Upper lobe of right lung (tissue), 1 donor: ENCODE results near the gene DNAJB6. TPM values are rescaled to one million over a fixed set of nuclear protein-coding genes. Genes with fewer than 3 reads are reported as not detected.

Source experiments
- ATAC-seq: fragments of 200-7000 bp; cut with Tn5 transposase; one replicate; pipeline ENCODE4 v1.9.1; 2020; ENCODE audit warnings: mild to moderate bottlenecking, moderate library complexity
- DNase-seq: peaks from one replicate; pipeline ENCODE4 v3.0.0-alpha.2; 2020
- H3K27ac ChIP-seq: fragments of 200-600 bp; one replicate; pipeline ENCODE4 v1.8.0; 2022
- H3K27me3 ChIP-seq: fragments of 200-600 bp; one replicate; pipeline ENCODE4 v1.8.0; 2022; ENCODE audit warnings: mild to moderate bottlenecking
- H3K36me3 ChIP-seq: fragments of 200-600 bp; one replicate; pipeline ENCODE4 v1.8.0; 2022
- H3K4me1 ChIP-seq: fragments of 200-600 bp; one replicate; pipeline ENCODE4 v1.8.0; 2022
- H3K4me3 ChIP-seq: fragments of 200-600 bp; one replicate; pipeline ENCODE4 v1.8.0; 2022; ENCODE audit warnings: mild to moderate bottlenecking
- H3K9me3 ChIP-seq: fragments of 200-600 bp; one replicate; pipeline ENCODE4 v1.8.0; 2022
- CTCF ChIP-seq: fragments of 200-600 bp; IDR thresholded peaks from one replicate; pipeline ENCODE4 v1.8.0; 2022; ENCODE audit warnings: antibody characterized with exemption
- intact Hi-C: fragments of 100-400 bp; cut with DNase I; formaldehyde crosslinking; loops from one replicate; pipeline ENCODE4 v1.11.0; 2022
- total RNA-seq: library from RNA; stranded (reverse); fragmentation: NEBNext Ultra II Directional; extraction: Animal tissue kit (Norgen Biotek cat#: 25700); gene quantifications from one replicate; pipeline ENCODE4 v1.2.1, GENCODE V29; 2021
- donor health status: DM: no; HTN: yes; CAD: no; lungs with severe emphysema.

The DNAJB6 gene
- total RNA-seq, 1 donor from 2014 or later: 95.8 TPM

DNA sequence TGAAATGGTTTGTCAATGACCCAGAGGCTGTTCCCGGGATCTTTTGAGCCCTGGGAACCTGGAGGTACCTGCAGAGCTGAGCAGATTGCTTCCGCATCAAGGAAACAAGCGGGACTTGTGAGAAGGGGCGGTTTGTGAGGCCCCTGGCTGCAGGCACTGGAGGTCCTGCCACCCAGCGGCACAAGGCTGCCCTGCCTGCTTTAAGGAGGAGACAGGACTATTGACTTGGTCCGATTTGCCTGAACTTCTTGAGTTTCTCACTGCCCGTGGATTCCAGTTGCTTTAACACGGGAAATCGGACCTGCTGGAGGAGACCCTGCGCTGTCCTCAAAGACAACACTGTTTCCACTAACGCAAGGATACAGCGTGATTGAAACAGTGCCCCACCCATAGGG lies 130.1 kb downstream of the DNAJB6 start:
- Histone ChIP-seq H3K27me3 (peaks cover 28% of the 10 kb centered on the region), H3K36me3 (no peaks in the 10 kb centered on the region), H3K4me1 (no peaks in the 10 kb centered on the region), H3K4me3 (no peak overlapping the region), H3K9me3 (no peaks in the 10 kb centered on the region), H3K27ac (no peak overlapping the region)
- DNase-seq (peak; percentile 47), ATAC-seq (no peak)
- no peak for TF ChIP-seq CTCF
- intact Hi-C loops: no loop called here

Other genes with a start within 250 kb of the DNAJB6 start
- 56.9 TPM for gene UBE3C, start 198.1 kb upstream of the DNAJB6 start, total RNA-seq